ENCODE measurements around the gene SUV39H2.
"Not testable (repeated sequence)": the region's sequence is repeated elsewhere in the genome, so short reads cannot be mapped to it uniquely, and the experiment has no call there.

The SUV39H2 gene

GRCh38 chr10:14930610-14931009 lies 51.9 kb downstream of the SUV39H2 start:
- no peak for DNase-seq
- Mint-ChIP-seq H3K27me3 (no peaks in the 10 kb centered on the region), H3K27ac (no peak overlapping the region), H3K4me3 (no peak overlapping the region), H3K36me3 (ENCODE audit: low read depth) (peaks cover 88% of the 10 kb centered on the region), H3K4me1 (ENCODE audit: low read depth) (no peaks in the 10 kb centered on the region), H3K9me3 (no peaks in the 10 kb centered on the region)

GRCh38 chr10:14936584-14936983 lies 57.9 kb downstream of the SUV39H2 start:
- no peak for DNase-seq
- no peak overlapping the region for H3K4me3 Mint-ChIP-seq
- H3K27me3 Mint-ChIP-seq, result no peaks in the 10 kb centered on the region
- H3K4me1 Mint-ChIP-seq (ENCODE audit: low read depth), result peaks cover 7% of the 10 kb centered on the region
- H3K27ac Mint-ChIP-seq, result no peak overlapping the region
- peaks cover 73% of the 10 kb centered on the region for H3K36me3 Mint-ChIP-seq (ENCODE audit: low read depth)
- no peaks in the 10 kb centered on the region for H3K9me3 Mint-ChIP-seq

DNA sequence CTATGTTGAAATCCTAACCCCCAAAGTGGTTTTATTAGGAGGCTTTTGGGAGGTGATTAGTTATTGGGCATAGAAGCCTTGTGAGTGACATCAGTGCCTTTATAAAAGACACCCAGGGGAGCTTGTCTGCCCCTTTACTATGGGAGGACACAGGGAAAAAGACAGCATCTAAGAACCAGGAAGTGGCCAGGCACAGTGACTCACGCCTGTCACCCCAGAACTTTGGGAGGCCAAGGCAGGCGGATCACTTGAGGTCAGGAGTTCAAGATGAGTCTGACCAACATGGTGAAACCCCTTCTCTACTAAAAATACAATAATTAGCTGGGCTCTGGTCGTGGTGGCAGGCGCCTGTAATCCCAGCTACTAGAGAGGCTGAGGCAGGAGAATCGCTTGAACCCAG lies 60.3 kb downstream of the SUV39H2 start:
- H3K9me3 Mint-ChIP-seq, H3K27me3 Mint-ChIP-seq, DNase-seq, H3K4me3 Mint-ChIP-seq: not testable (repeated sequence)
- H3K27ac Mint-ChIP-seq, result peak overlapping the region; percentile 59
- peaks cover 13% of the 10 kb centered on the region for H3K4me1 Mint-ChIP-seq (ENCODE audit: low read depth)
- peaks cover 73% of the 10 kb centered on the region for H3K36me3 Mint-ChIP-seq (ENCODE audit: low read depth)

DNA sequence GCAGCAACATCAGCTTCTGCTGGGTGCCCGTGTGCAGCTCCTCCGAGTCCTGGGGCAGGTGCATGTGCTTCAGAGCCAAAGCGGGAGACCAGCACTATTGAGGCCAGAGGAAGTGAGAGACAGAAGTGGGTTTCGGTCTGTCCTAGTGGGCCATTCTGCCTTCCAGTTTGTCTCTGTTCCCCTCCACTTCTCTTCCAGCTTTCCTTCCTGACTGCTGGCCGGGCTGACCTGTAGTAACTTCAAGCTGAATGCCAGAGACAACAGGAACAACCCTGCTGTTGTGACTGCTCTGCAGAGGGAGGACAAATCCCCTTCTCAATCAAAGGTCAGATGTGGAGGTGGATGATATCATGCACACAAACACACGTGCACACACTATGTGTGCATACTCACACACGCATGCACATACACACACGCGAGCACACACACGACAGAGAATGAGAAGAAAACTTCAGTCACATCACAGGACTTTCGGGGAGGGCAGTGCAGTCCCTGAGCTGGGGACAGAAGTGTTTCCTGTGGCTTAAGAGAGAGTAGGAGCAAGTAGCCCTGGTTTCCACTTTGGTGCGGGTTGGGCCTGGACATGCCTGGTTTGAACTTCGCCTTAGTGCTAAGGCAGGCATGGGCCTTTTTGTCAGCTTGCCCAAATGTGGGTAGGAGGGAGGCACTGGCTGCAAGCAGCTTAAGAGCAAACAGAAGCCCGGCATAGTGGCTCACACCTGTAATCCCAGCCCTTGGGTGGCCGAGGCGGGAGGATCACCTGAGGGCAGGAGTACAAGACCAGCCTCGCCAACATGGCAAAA lies 63.7 kb downstream of the SUV39H2 start:
- H3K4me1 Mint-ChIP-seq (ENCODE audit: low read depth), result peaks cover 13% of the 10 kb centered on the region
- not testable (repeated sequence) for H3K27me3 Mint-ChIP-seq, H3K4me3 Mint-ChIP-seq, DNase-seq, H3K9me3 Mint-ChIP-seq
- peaks cover 74% of the 10 kb centered on the region for H3K36me3 Mint-ChIP-seq (ENCODE audit: low read depth)
- peak overlapping the region; percentile 6 for H3K27ac Mint-ChIP-seq

DNA sequence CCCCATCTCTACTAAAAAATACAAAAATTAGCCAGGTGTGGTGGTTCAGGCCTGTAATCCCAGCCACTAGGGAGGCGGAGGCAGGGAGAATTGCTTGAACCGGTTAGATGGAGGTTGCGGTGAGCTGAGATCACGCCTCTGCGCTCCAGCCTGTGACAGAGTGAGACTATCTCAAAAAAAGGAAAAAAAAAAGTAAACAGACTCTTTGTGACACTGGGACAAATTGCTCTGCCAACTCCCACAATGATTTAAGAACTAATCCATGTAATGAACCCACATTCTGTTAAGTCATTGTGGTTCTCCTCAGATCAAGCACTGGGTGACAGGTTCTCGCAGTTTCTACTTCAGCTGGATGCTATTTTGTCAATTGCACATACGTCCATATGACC lies 64.3 kb downstream of the SUV39H2 start:
- not testable (repeated sequence) for DNase-seq, H3K9me3 Mint-ChIP-seq, H3K4me3 Mint-ChIP-seq, H3K27me3 Mint-ChIP-seq
- peaks cover 13% of the 10 kb centered on the region for H3K4me1 Mint-ChIP-seq (ENCODE audit: low read depth)
- H3K27ac Mint-ChIP-seq, result peak overlapping the region; percentile 6
- H3K36me3 Mint-ChIP-seq (ENCODE audit: low read depth), result peaks cover 76% of the 10 kb centered on the region

DNA sequence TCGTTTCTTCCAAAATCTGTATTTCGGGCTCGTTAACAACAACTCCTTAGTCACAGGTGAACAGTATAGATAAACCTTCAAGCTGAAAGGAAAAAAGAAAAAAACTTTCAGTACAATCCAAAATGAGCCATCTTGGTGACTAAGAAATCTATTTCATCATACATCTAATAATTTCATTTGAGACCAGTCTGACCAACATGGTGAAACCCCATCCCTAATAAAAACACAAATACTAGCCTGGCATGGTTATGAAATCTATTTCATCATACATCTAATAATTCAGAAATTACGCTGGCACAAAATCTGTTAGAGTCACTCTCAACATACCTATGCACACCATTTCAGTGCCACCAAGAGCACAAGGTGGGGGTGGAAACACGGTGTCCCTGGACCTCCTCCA lies 66.4 kb downstream of the SUV39H2 start:
- Mint-ChIP-seq H3K27ac (no peak overlapping the region), H3K4me1 (ENCODE audit: low read depth) (peaks cover 10% of the 10 kb centered on the region), H3K36me3 (ENCODE audit: low read depth) (peaks cover 76% of the 10 kb centered on the region), H3K27me3 (no peaks in the 10 kb centered on the region), H3K9me3 (no peaks in the 10 kb centered on the region), H3K4me3 (no peak overlapping the region)
- no peak for DNase-seq

DNA sequence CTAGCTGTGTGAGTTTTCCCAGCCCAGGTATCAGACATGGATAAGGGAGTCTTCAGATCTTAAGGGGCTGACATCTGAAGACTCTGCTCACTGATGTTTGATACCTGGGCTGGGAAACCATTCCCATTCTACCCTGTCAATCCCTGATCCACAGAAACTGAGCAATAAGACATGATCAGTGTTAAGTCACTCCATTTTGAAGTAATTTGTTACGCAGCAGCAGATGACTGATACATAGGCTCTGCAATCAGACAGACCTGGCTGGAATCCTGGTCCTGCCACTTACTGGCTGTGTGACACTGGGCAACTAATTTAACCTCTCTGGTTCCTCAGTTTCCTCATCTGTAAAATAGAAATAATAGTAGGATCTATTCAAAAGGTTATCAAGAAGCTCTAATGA lies 68.6 kb downstream of the SUV39H2 start:
- Mint-ChIP-seq H3K4me3 (no peak overlapping the region), H3K36me3 (ENCODE audit: low read depth) (peaks cover 80% of the 10 kb centered on the region), H3K27me3 (no peaks in the 10 kb centered on the region), H3K9me3 (no peaks in the 10 kb centered on the region), H3K4me1 (ENCODE audit: low read depth) (peaks cover 29% of the 10 kb centered on the region), H3K27ac (no peak overlapping the region)
- no peak for DNase-seq

DNA sequence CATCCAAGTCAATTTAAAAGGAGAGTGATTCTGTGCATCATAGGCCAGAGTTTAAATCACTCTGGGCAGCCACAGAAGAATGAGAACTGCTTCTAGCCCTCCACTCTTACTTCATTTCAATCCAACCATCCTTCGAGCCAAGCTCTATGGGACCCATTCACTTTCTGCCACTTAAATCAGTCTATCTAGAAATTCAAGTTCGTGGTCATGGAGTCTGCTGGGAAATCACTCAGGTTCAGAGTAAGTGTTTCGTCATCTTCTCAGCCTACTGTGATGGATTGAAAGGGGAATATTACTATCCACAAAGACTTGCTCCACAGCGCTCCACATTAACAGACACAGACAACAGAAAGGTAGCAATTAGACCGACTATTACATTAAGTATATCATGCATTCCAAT lies 70.6 kb downstream of the SUV39H2 start:
- Mint-ChIP-seq H3K27ac (no peak overlapping the region), H3K4me3 (no peak overlapping the region), H3K27me3 (no peaks in the 10 kb centered on the region), H3K9me3 (no peaks in the 10 kb centered on the region), H3K4me1 (ENCODE audit: low read depth) (peaks cover 35% of the 10 kb centered on the region), H3K36me3 (ENCODE audit: low read depth) (peaks cover 76% of the 10 kb centered on the region)
- DNase-seq, result no peak

DNA sequence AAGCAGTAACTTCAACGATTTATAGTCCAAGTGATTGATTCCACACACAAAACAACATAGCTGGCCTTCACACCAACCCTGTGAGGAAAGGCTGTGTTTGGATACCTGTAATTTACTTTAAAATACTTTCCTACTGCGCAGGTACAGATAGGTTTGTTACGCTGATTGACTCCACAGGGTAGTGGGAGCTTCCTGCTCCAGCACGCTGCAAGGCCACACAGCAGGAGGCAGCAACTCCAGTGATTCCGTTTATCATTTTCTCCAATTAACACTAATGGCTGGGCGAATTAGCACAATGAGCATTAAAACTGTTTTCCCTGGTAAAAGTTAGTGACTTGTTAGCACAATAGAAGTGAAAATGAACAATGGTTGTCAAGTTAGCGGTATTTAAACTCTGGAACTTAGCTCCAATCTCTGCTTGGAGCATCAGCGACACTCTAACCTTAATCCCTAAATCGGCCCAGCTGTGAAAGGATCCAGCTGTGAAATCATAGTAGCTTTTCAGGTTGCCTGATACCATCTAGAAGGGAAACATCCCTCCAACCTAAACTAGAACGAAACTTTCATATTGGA lies 74.3 kb downstream of the SUV39H2 start:
- DNase-seq, result no peak
- peaks cover 49% of the 10 kb centered on the region for H3K36me3 Mint-ChIP-seq (ENCODE audit: low read depth)
- H3K9me3 Mint-ChIP-seq, result no peaks in the 10 kb centered on the region
- peak overlapping the region; percentile 98 for H3K27ac Mint-ChIP-seq
- H3K4me1 Mint-ChIP-seq (ENCODE audit: low read depth), result peaks cover 51% of the 10 kb centered on the region
- no peaks in the 10 kb centered on the region for H3K27me3 Mint-ChIP-seq
- peak overlapping the region; percentile 93 for H3K4me3 Mint-ChIP-seq

GRCh38 chr10:14953424-14954000 lies 74.8 kb downstream of the SUV39H2 start:
- no peak for DNase-seq
- H3K4me3 Mint-ChIP-seq, result peak overlapping the region; percentile 93
- H3K27ac Mint-ChIP-seq, result peak overlapping the region; percentile 98
- H3K27me3 Mint-ChIP-seq, result no peaks in the 10 kb centered on the region
- peaks cover 43% of the 10 kb centered on the region for H3K36me3 Mint-ChIP-seq (ENCODE audit: low read depth)
- peaks cover 52% of the 10 kb centered on the region for H3K4me1 Mint-ChIP-seq (ENCODE audit: low read depth)
- H3K9me3 Mint-ChIP-seq, result no peaks in the 10 kb centered on the region

All from activated T-cell treated with anti-CD3 and anti-CD28 coated beads, Interleukin-2, amount 50 U/mL, for 24 hours (primary cell).